ENCODE measurements around the gene IGF2BP3.

The IGF2BP3 gene

DNA sequence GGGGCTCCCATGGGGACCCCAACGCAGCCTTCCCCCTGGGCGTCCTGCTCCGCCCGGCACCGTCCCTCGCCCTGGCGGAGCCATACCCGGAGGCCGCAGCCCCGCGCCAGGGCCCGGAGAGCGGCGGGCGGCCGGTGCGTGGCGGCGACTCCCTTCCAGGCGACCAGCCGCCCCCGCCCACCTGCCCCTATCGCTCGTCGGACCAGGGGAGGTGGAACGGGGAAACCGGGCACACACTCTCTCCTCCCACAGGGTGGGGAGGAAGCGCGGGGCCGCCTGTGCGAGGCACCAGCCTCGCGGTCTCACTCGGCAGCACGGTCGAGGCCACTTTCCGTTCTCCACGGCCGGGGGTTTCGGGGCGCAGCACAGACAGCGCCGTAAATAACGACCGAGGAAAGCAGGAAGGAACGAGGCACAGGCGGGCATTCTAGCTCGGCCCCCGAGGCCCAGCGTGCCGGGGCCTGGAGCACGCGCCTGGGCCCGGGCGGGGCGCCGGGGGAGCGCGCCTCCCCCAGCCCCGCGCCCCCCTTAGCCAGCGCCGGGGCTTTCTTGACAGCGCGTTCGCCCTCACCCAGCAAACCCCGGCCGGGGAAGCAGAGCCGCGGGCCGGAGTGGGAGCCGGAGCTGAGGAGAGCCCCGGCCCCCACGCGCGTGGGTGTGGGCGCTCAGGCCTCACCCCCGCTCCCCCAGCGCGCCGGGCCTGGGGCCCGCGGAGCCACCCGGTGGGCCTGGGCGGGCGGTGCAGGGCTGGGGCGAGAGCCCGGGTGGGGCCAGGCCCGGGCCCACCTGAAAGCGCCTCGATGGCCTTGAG, 936 bp downstream of the IGF2BP3 start (continued):
- TF ChIP-seq ZNF140 (tag by site-specific recombination; IDR thresholded peaks at IDR 0.05) (no peak), ZNF433 (tag by site-specific recombination; IDR thresholded peaks at IDR 0.05; ENCODE audit: low read depth) (no peak), KLF1 (tag by site-specific recombination; IDR thresholded peaks at IDR 0.05) (peak; percentile 35; the same call in 1 of the 2 replicates), PBX3 (CRISPR knock-in tag; IDR thresholded peaks at IDR 0.05) (0 out of 2 replicates have a peak, but pooled peaks have one; percentile 19), ZNF426 (tag by site-specific recombination; IDR thresholded peaks at IDR 0.05) (no peak), ZFP41 (tag by site-specific recombination; IDR thresholded peaks at IDR 0.05; ENCODE audit: borderline replicate concordance) (no peak), ZNF664 (tag by site-specific recombination; IDR thresholded peaks at IDR 0.05) (no peak), KLF8 (tag by site-specific recombination; IDR thresholded peaks at IDR 0.05) (peak; percentile 68; the same call in 1 of the 2 replicates), GLI2 (tag by site-specific recombination; IDR thresholded peaks at IDR 0.05; ENCODE audit: borderline replicate concordance, low read depth) (no peak), ZNF658 (tag by site-specific recombination; IDR thresholded peaks at IDR 0.05) (no peak), ZNF184 (tag by site-specific recombination; IDR thresholded peaks at IDR 0.05) (no peak), ZNF2 (tag by site-specific recombination; IDR thresholded peaks at IDR 0.05) (no peak), ZBTB48 (tag by site-specific recombination; IDR thresholded peaks at IDR 0.05) (no peak), ZNF621 (tag by site-specific recombination; IDR thresholded peaks at IDR 0.05) (no peak), ZNF830 (tag by site-specific recombination; IDR thresholded peaks at IDR 0.05; ENCODE audit: low read depth) (no peak), ZBTB17 (tag by site-specific recombination; IDR thresholded peaks at IDR 0.05) (no peak), ZNF37A (tag by site-specific recombination; IDR thresholded peaks at IDR 0.05) (no peak), TCF7L2 (IDR thresholded peaks at IDR 0.05; ENCODE audit: borderline replicate concordance, low read depth, low read length) (no peak), ZNF521 (tag by site-specific recombination; IDR thresholded peaks at IDR 0.05) (no peak), ZNF792 (tag by site-specific recombination; IDR thresholded peaks at IDR 0.05) (no peak), ZNF239 (tag by site-specific recombination; IDR thresholded peaks at IDR 0.05) (no peak), ZXDB (tag by site-specific recombination; IDR thresholded peaks at IDR 0.05) (no peak), ZNF626 (tag by site-specific recombination; IDR thresholded peaks at IDR 0.05) (no peak), ZNF121 (tag by site-specific recombination; IDR thresholded peaks at IDR 0.05) (no peak), ZNF423 (tag by site-specific recombination; IDR thresholded peaks at IDR 0.05) (no peak), ZNF132 (tag by site-specific recombination; IDR thresholded peaks at IDR 0.05; ENCODE audit: borderline replicate concordance) (no peak), ZNF311 (tag by site-specific recombination; IDR thresholded peaks at IDR 0.05; ENCODE audit: borderline replicate concordance) (no peak)
- TF ChIP-seq, protein P1, sequence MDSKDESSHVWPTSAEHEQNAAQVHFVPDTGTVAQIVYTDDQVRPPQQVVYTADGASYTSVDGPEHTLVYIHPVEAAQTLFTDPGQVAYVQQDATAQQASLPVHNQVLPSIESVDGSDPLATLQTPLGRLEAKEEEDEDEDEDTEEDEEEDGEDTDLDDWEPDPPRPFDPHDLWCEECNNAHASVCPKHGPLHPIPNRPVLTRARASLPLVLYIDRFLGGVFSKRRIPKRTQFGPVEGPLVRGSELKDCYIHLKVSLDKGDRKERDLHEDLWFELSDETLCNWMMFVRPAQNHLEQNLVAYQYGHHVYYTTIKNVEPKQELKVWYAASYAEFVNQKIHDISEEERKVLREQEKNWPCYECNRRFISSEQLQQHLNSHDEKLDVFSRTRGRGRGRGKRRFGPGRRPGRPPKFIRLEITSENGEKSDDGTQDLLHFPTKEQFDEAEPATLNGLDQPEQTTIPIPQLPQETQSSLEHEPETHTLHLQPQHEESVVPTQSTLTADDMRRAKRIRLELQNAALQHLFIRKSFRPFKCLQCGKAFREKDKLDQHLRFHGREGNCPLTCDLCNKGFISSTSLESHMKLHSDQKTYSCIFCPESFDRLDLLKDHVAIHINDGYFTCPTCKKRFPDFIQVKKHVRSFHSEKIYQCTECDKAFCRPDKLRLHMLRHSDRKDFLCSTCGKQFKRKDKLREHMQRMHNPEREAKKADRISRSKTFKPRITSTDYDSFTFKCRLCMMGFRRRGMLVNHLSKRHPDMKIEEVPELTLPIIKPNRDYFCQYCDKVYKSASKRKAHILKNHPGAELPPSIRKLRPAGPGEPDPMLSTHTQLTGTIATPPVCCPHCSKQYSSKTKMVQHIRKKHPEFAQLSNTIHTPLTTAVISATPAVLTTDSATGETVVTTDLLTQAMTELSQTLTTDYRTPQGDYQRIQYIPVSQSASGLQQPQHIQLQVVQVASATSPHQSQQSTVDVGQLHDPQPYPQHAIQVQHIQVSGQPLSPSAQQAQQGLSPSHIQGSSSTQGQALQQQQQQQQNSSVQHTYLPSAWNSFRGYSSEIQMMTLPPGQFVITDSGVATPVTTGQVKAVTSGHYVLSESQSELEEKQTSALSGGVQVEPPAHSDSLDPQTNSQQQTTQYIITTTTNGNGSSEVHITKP (tag by site-specific recombination; IDR thresholded peaks at IDR 0.05): peak; percentile 18; the same call in 1 of the 2 replicates
- TF ChIP-seq, protein P2, sequence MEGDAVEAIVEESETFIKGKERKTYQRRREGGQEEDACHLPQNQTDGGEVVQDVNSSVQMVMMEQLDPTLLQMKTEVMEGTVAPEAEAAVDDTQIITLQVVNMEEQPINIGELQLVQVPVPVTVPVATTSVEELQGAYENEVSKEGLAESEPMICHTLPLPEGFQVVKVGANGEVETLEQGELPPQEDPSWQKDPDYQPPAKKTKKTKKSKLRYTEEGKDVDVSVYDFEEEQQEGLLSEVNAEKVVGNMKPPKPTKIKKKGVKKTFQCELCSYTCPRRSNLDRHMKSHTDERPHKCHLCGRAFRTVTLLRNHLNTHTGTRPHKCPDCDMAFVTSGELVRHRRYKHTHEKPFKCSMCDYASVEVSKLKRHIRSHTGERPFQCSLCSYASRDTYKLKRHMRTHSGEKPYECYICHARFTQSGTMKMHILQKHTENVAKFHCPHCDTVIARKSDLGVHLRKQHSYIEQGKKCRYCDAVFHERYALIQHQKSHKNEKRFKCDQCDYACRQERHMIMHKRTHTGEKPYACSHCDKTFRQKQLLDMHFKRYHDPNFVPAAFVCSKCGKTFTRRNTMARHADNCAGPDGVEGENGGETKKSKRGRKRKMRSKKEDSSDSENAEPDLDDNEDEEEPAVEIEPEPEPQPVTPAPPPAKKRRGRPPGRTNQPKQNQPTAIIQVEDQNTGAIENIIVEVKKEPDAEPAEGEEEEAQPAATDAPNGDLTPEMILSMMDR (tag by site-specific recombination; IDR thresholded peaks at IDR 0.05): no peak
- TF ChIP-seq, protein P3, sequence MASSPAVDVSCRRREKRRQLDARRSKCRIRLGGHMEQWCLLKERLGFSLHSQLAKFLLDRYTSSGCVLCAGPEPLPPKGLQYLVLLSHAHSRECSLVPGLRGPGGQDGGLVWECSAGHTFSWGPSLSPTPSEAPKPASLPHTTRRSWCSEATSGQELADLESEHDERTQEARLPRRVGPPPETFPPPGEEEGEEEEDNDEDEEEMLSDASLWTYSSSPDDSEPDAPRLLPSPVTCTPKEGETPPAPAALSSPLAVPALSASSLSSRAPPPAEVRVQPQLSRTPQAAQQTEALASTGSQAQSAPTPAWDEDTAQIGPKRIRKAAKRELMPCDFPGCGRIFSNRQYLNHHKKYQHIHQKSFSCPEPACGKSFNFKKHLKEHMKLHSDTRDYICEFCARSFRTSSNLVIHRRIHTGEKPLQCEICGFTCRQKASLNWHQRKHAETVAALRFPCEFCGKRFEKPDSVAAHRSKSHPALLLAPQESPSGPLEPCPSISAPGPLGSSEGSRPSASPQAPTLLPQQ (tag by site-specific recombination; IDR thresholded peaks at IDR 0.05): peak; percentile 33; the same call in 1 of the 2 replicates
- TF ChIP-seq, protein P4, sequence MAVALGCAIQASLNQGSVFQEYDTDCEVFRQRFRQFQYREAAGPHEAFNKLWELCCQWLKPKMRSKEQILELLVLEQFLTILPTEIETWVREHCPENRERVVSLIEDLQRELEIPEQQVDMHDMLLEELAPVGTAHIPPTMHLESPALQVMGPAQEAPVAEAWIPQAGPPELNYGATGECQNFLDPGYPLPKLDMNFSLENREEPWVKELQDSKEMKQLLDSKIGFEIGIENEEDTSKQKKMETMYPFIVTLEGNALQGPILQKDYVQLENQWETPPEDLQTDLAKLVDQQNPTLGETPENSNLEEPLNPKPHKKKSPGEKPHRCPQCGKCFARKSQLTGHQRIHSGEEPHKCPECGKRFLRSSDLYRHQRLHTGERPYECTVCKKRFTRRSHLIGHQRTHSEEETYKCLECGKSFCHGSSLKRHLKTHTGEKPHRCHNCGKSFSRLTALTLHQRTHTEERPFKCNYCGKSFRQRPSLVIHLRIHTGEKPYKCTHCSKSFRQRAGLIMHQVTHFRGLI (tag by site-specific recombination; IDR thresholded peaks at IDR 0.05): no peak

Measured in HEK293 (cell line).